HepG2 (cell line): ENCODE results near the gene SLC12A1. TPM values are rescaled to one million over a fixed set of nuclear protein-coding genes. Genes with fewer than 3 reads are reported as not detected.
A peak's percentile ranks its signal among the peaks of the same experiment; 100 is the strongest.

Experiments used
- ATF7-NPFF ChIP-seq: sonication (generic); formaldehyde crosslinking; IDR thresholded peaks from 2 replicates; pipeline ENCODE4 v1.8.1; 2023; ENCODE audit warnings: mild to moderate bottlenecking, low read depth, missing genetic modification reagents, moderate library complexity
- BRD4 ChIP-seq: sonication (generic); formaldehyde crosslinking; IDR thresholded peaks from 2 replicates; pipeline ENCODE4 v1.4.0; 2020; ENCODE audit warnings: missing genetic modification reagents
- CBX1 ChIP-seq: IDR thresholded peaks from one replicate; pipeline ENCODE4 v1.6.1; 2016; ENCODE audit warnings: antibody characterized with exemption, low read depth
- DR1 ChIP-seq: sonication (generic); formaldehyde crosslinking; IDR thresholded peaks from 2 replicates; pipeline ENCODE4 v1.8.0; 2021; ENCODE audit warnings: mild to moderate bottlenecking, missing genetic modification reagents, inconsistent platforms
- GABPB1 ChIP-seq: IDR thresholded peaks from 2 replicates; pipeline ENCODE4 v1.6.1; 2016; ENCODE audit warnings: mild to moderate bottlenecking, missing genetic modification reagents, moderate library complexity, missing compliant biosample characterization
- ISX ChIP-seq: sonication (generic); formaldehyde crosslinking; conservative IDR thresholded peaks from 2 replicates; pipeline ENCODE4 v1.5.0; 2020; ENCODE audit warnings: missing genetic modification reagents
- KDM2A ChIP-seq: sonication (generic); formaldehyde crosslinking; IDR thresholded peaks from 2 replicates; pipeline ENCODE4 v1.4.0; 2020; ENCODE audit warnings: low read depth, missing genetic modification reagents, borderline replicate concordance
- KMT2B ChIP-seq: IDR thresholded peaks from 2 replicates; pipeline ENCODE4 v1.6.1; 2016; ENCODE audit warnings: missing genetic modification reagents, missing compliant biosample characterization
- NAIF1 ChIP-seq: sonication (generic); formaldehyde crosslinking; IDR thresholded peaks from 2 replicates; pipeline ENCODE4 v1.5.0; 2020; ENCODE audit warnings: mild to moderate bottlenecking, missing genetic modification reagents, borderline replicate concordance
- ZBTB3 ChIP-seq: sonication (generic); formaldehyde crosslinking; IDR thresholded peaks from 2 replicates; pipeline ENCODE4 v1.4.0; 2020; ENCODE audit warnings: low read depth, mild to moderate bottlenecking, moderate library complexity, missing genetic modification reagents, borderline replicate concordance
- ZBTB7B ChIP-seq: sonication (generic); formaldehyde crosslinking; IDR thresholded peaks from 2 replicates; pipeline ENCODE4 v1.4.0; 2020; ENCODE audit warnings: missing genetic modification reagents
- ZNF562 ChIP-seq: sonication (generic); formaldehyde crosslinking; IDR thresholded peaks from 2 replicates; pipeline ENCODE4 v1.8.0; 2022; ENCODE audit warnings: missing genetic modification reagents, borderline replicate concordance
- ZNF572 ChIP-seq: sonication (generic); formaldehyde crosslinking; IDR thresholded peaks from 2 replicates; pipeline ENCODE4 v1.5.1; 2020; ENCODE audit warnings: mild to moderate bottlenecking, missing genetic modification reagents
- ZNF841 ChIP-seq: sonication (generic); formaldehyde crosslinking; IDR thresholded peaks from 2 replicates; pipeline ENCODE4 v1.8.1; 2023; ENCODE audit warnings: missing genetic modification reagents, borderline replicate concordance
- polyA plus RNA-seq, 8 experiments: library from polyadenylated mRNA; depleted of rRNA in 3 of 8; stranded (reverse) in 7 of 8; unstranded in 1 of 8; fragments of >200 nt; fragmentation: Illumina TruSeq in 4 of 8; extraction: Trizol in 4 of 8; gene quantifications; 2 replicates each; pipeline versions ENCODE4 v1.2.1 to v1.2.3, GENCODE V29; 2011 to 2016; ENCODE audit warnings: low read depth in 4 of 8, missing spikeins in 1 of 8, mixed read lengths in 1 of 8; ENCODE audit not compliant: insufficient read depth in 1 of 8
- total RNA-seq, 5 experiments: library from RNA; depleted of rRNA; stranded (reverse); fragments of >200 nt; fragmentation: Illumina TruSeq; extraction: Trizol; gene quantifications; 2 replicates each; pipeline ENCODE4 v1.2.3, GENCODE V29; 2016; ENCODE audit warnings: low read depth in 1 of 5
- TF ChIP-seq, protein P1 (sequence below): IDR thresholded peaks from 2 replicates; pipeline ENCODE4 v1.4.0; 2020; ENCODE audit warnings: mild to moderate bottlenecking, missing genetic modification reagents
- TF ChIP-seq, protein P2 (sequence below): sonication (generic); formaldehyde crosslinking; IDR thresholded peaks from 2 replicates; pipeline ENCODE4 v1.8.0; 2022; ENCODE audit warnings: low read depth, missing genetic modification reagents
- TF ChIP-seq, protein P3 (sequence below): sonication (generic); formaldehyde crosslinking; IDR thresholded peaks from 2 replicates; pipeline ENCODE4 v1.4.0; 2020; ENCODE audit warnings: mild to moderate bottlenecking, missing genetic modification reagents
- TF ChIP-seq, protein P4 (sequence below): sonication (generic); formaldehyde crosslinking; IDR thresholded peaks from 2 replicates; pipeline ENCODE4 v1.8.0; 2022; ENCODE audit warnings: mild to moderate bottlenecking, missing genetic modification reagents; ENCODE audit not compliant: insufficient replicate concordance

SLC12A1 gene
- total and polyA plus RNA-seq, 2 of the 13 experiments (the other 11 are each of a cell fraction or from before 2014, with no cell fraction given), result not detected

DNA sequence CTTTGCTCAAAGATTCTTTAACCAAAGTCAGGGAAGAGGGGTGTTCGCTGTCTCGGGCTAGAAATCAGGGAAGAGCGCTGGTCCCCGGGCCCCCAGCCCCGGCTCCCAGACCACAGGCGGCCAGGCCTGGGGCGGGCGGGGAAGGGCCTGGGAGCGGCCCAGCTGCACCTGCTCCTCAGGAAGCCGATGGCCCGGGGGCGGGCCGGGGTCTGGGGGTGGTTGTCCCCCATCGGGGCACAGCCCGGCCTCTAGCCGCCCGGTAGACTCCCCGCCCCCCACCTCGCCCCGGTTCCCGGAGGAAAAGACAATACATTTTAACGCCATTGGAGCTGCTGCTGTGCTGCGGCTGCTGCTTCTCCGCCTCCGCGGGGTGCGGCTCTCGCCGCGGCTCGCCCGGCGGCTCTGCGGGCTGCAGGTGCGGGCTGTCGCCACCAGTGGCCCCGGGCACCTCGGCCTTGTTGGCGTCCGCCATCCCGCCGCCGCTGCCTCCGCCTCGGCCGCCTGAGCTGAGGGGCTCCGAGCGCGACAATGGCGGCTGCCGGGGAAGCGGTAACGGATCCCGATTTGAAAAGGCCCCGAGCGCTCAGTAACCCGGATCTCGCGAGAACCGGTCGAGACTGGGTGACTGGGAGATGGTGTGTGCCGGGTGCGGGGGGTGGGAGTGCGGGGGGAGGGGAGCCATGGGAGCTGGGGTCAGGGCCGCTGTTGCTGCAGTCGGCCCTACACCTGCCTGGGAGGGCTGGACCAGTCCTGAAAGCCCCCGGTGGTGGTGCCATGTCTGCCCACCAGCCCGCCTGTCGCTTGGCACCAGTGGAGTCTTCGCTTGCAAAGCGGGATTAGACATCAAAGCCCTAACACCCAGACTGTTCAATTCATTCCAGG is 28.1 kb upstream of the SLC12A1 start, which contains the start of gene MYEF2 (continued):
- TF ChIP-seq ZNF562 (CRISPR knock-in tag), result peak; percentile 72; the same call in 1 of the 2 replicates
- TF ChIP-seq, protein P1, sequence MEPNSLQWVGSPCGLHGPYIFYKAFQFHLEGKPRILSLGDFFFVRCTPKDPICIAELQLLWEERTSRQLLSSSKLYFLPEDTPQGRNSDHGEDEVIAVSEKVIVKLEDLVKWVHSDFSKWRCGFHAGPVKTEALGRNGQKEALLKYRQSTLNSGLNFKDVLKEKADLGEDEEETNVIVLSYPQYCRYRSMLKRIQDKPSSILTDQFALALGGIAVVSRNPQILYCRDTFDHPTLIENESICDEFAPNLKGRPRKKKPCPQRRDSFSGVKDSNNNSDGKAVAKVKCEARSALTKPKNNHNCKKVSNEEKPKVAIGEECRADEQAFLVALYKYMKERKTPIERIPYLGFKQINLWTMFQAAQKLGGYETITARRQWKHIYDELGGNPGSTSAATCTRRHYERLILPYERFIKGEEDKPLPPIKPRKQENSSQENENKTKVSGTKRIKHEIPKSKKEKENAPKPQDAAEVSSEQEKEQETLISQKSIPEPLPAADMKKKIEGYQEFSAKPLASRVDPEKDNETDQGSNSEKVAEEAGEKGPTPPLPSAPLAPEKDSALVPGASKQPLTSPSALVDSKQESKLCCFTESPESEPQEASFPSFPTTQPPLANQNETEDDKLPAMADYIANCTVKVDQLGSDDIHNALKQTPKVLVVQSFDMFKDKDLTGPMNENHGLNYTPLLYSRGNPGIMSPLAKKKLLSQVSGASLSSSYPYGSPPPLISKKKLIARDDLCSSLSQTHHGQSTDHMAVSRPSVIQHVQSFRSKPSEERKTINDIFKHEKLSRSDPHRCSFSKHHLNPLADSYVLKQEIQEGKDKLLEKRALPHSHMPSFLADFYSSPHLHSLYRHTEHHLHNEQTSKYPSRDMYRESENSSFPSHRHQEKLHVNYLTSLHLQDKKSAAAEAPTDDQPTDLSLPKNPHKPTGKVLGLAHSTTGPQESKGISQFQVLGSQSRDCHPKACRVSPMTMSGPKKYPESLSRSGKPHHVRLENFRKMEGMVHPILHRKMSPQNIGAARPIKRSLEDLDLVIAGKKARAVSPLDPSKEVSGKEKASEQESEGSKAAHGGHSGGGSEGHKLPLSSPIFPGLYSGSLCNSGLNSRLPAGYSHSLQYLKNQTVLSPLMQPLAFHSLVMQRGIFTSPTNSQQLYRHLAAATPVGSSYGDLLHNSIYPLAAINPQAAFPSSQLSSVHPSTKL (CRISPR knock-in tag), result no peak
- TF ChIP-seq ATF7-NPFF, result peak; percentile 71
- TF ChIP-seq KDM2A (CRISPR knock-in tag), result no peak
- TF ChIP-seq KMT2B, result peak; percentile 37; the same call in 1 of the 2 replicates
- TF ChIP-seq, protein P2, sequence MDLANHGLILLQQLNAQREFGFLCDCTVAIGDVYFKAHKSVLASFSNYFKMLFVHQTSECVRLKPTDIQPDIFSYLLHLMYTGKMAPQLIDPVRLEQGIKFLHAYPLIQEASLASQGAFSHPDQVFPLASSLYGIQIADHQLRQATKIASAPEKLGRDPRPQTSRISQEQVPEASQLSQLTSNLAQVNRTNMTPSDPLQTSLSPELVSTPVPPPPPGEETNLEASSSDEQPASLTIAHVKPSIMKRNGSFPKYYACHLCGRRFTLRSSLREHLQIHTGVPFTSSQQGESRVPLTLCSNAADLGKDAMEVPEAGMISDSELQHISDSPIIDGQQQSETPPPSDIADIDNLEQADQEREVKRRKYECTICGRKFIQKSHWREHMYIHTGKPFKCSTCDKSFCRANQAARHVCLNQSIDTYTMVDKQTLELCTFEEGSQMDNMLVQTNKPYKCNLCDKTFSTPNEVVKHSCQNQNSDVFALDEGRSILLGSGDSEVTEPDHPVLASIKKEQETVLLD (CRISPR knock-in tag), result peak; percentile 38; the same call in 1 of the 2 replicates
- TF ChIP-seq GABPB1 (CRISPR knock-in tag), result peak; percentile 26; the same call in 1 of the 2 replicates
- no peak for TF ChIP-seq ISX (CRISPR knock-in tag)
- no peak for TF ChIP-seq CBX1
- peak; percentile 72; the same call in 1 of the 2 replicates for TF ChIP-seq ZNF841 (CRISPR knock-in tag)
- no peak for TF ChIP-seq ZNF572 (CRISPR knock-in tag)
- TF ChIP-seq, protein P3, sequence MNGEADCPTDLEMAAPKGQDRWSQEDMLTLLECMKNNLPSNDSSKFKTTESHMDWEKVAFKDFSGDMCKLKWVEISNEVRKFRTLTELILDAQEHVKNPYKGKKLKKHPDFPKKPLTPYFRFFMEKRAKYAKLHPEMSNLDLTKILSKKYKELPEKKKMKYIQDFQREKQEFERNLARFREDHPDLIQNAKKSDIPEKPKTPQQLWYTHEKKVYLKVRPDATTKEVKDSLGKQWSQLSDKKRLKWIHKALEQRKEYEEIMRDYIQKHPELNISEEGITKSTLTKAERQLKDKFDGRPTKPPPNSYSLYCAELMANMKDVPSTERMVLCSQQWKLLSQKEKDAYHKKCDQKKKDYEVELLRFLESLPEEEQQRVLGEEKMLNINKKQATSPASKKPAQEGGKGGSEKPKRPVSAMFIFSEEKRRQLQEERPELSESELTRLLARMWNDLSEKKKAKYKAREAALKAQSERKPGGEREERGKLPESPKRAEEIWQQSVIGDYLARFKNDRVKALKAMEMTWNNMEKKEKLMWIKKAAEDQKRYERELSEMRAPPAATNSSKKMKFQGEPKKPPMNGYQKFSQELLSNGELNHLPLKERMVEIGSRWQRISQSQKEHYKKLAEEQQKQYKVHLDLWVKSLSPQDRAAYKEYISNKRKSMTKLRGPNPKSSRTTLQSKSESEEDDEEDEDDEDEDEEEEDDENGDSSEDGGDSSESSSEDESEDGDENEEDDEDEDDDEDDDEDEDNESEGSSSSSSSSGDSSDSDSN (CRISPR knock-in tag), result peak; percentile 59; the same call in 1 of the 2 replicates
- no peak for TF ChIP-seq NAIF1 (CRISPR knock-in tag)
- TF ChIP-seq, protein P4, sequence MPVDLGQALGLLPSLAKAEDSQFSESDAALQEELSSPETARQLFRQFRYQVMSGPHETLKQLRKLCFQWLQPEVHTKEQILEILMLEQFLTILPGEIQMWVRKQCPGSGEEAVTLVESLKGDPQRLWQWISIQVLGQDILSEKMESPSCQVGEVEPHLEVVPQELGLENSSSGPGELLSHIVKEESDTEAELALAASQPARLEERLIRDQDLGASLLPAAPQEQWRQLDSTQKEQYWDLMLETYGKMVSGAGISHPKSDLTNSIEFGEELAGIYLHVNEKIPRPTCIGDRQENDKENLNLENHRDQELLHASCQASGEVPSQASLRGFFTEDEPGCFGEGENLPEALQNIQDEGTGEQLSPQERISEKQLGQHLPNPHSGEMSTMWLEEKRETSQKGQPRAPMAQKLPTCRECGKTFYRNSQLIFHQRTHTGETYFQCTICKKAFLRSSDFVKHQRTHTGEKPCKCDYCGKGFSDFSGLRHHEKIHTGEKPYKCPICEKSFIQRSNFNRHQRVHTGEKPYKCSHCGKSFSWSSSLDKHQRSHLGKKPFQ, result no peak
- TF ChIP-seq ZBTB7B (CRISPR knock-in tag), result no peak
- TF ChIP-seq DR1 (CRISPR knock-in tag), result no peak
- TF ChIP-seq ZBTB3 (CRISPR knock-in tag), result no peak
- no peak for TF ChIP-seq BRD4 (CRISPR knock-in tag)
